ENCODE data around the gene POLR3B.
A peak's percentile ranks its signal among the peaks of the same experiment; 100 is the strongest.

POLR3B gene

DNA sequence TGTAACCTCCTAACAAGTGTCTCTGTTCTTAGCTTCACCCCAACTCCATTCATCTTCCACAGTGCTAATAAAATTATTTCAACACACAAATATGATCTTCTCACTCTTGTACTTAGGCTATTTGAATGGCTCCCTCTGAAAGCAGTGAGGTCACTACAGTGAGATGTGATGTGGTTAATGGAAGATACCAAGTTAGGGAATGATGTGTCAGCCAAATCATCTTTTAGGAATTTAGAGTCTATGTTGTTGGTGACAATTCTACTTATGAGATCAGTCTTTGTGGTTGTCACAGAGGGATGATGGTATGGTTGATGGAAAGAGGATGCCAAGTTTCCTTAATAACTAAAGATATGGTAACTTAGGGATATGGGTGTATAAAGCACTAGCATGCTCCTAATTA lies 57.6 kb downstream of the POLR3B start:
- DNase-seq (ENCODE audit: low spot score) = no peak

DNA sequence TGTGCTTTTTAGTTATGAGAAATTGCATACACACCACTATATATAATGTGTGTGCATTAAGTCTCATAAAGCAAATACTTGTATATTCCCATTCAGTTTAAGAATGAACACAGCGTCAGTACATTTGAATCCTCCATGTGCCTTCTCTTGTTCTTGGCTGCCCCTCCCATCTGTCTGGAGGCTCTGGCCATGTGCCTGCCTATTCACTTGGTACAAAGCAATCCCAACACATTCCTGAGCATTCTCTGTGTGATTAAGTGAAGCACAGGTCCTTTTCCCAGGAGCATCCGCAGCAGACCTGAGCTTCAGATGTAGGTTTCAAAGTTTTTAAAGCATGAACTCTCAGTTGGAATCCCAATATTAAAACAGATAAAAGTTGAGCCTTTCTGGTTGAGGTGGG lies 58.7 kb downstream of the POLR3B start:
- DNase-seq (ENCODE audit: low spot score) = no peak

DNA sequence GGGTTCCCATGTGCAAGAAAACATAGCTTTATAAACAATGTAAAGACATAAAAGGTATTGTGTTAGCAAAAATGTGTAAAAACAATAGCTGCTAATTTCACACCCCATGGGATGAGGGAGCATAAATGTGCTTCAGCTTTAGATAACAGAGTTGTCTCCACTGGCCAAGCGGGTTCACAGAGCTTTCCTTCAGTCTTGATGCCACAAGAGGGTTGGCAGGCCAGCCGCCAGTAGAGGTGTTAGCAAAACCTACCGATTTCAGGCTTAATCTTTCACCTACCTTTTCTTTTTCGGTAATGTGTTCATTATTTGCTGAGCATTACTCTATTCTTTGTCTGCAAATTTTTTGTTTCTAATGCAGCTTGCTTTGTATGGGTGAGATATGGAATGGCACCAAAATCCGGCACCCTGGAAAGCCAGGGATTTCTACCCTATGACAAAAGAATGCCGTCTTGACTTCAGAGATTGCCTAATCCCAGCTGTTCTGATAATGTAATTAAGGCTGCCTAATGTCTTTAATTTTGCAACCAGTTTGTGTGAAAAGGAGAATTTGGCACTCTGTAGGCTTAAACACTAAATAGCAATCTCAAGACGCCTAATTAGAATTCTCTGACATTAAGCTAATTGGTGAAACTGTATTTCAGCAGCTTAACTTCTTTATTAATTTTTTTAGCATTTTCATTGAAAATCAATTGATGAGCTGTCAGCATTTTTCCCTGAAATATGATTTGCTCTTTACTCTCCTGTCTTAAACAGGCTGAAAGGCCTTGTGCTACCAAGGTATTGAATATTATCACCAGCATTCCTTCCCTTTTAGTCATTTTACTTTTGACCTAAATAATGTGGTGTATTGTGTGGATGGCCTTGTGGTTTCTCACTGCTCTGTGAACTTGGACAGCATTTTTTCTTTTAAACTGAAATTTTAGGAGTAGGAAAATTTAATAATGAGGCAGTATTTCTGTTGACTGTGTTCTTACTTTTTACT lies 60.7 kb downstream of the POLR3B start:
- DNase-seq (ENCODE audit: low spot score) = peak; percentile 72

DNA sequence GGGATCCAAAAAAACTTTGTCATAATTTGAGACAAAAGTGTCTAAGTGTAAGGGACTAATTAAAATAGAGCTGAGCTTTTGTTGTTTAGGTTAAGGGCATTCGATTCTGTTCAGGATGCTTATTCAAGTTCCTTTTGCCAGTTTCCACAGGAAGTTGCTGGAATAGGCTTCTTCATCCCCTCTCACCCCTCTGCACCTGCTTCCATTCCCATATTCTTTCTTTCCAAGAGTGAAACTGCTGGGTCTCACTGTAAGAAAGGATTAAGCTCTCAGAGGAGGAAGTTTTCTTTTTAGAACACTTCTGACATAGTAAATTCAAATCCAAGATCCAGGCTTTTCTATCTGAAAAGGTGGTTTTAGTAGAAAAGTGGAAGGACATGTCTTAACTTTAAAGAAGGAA lies 61.4 kb downstream of the POLR3B start:
- DNase-seq (ENCODE audit: low spot score) = no peak

DNA sequence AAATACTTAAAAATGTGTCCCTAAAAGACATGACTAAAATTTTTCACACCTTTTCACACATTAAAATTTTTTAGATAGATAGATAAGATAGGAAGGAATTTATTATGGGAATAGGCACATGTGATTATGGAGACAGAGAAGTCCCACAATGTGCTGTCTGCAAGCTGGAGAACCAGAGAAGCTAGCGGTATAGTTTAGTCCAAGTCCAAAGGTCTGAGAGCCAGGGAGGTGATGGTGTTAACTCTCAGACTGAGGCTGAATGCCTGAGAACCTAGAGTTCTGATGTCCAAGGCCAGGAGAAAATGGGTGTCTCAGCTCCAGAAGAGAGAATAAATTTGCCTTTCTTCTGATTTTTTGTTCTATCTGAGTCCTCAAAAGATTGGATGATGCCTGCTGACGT lies 65.7 kb downstream of the POLR3B start:
- no peak for DNase-seq (ENCODE audit: low spot score)

DNA sequence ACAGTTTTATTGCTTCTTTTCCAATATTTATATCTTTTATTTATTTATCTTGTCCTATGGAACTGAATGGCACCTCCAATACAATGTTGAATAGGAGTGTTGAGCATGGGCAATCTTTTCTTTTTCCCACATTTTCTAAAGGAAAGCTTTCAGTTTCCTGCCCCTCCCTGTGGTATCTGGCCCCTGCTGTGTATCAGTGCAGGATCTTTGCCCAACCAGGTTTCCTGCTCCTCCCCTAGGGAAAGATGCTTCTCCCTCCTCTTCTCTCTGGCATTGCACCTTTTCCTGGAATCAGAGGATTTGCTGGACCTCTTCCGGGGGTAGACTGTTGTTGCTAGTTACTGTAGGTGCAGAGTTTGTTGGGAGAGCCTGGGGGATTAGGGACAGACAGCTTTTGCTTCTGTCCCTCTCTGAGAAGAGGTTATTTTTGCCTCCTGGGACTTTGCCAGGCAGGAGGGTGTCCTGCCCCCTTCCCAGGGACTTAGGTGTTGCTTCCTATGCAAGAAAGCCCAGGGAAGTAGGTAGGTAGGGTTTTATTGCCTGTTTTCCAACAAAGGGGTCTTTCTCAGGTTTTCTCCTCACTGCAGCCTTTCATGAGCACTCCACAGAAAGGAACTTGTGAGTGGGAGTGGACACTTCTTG lies 67.6 kb downstream of the POLR3B start:
- DNase-seq (ENCODE audit: low spot score) = no peak

DNA sequence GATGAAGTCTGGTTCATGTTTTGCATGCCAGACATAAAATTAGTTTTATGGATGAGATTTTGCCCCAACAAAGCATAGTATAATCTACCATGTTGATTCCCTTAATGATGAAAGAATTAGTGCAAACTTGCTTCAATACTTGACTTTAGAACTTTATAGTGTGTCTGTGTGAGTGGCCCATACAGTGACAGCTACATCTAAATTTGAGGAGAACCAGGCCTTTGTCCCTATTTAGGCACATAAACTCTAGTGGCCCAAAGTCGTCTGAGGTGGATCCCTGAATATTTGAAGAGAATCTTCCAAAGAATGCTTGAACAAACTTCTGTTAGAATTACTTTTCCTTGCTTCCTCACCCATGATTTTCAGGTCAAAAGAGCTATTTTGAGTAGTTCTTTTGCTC lies 70.4 kb downstream of the POLR3B start:
- DNase-seq (ENCODE audit: low spot score) = no peak

DNA sequence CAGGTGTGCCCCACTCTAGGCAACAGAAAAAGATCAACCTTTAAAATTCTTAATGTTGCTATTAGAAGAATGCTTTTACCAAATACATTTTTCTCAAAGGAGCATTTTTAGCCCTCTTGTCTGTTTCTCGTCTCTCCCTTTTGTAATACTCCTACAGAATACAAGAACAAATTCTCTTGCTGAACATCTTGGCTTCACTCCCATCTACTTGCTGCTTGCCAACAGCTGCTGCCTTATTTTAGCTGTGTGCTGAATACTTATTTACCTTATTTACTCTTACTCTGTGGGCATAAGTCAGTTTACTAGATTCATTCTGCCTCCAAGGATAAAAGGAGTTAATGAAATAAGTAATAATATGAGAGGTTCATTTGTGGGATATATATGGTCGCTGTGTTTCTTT lies 70.8 kb downstream of the POLR3B start:
- no peak for DNase-seq (ENCODE audit: low spot score)

DNA sequence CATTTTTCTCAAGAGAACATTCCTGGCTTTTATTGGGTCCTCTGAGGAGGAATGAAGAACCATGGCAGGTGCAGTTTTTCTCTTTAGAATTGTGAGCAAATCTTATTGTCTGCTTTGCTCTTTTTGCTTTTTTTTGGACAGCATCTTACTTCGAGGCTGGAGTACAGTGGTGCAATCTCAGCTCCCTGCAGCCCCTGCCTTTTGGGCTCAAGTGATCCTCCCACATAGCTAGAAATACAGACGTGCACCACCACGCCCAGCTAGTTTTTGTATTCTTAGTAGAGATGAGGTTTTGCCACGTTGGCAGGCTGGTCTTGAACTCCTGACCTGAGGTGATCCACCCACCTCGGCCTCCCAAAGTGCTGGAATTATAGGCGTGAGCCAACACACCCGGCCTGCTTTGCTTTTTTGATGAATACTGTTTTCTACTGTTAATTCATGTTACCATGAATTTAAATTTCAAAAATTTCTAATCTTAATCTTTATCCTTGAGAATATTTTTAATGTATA lies 71.5 kb downstream of the POLR3B start:
- no peak for DNase-seq (ENCODE audit: low spot score)

DNA sequence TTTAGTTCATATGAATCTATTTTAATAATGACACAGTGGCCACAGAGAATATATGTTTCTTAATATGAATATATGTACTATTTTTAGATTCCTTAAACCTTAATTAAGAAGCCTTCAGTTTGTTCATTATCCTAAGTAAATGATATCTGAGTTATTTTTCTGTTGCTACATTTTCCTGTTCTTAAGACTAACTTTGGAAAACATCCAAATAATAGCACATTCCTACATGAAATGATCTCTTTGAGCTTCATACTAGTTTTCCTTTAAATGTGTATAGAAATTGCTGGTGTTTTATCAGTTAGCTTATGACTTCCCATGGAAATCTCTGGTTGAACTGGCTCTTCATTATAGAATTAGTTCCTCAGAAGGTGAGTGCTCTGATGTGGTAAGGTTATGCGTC lies 72.1 kb downstream of the POLR3B start:
- no peak for DNase-seq (ENCODE audit: low spot score)

DNA sequence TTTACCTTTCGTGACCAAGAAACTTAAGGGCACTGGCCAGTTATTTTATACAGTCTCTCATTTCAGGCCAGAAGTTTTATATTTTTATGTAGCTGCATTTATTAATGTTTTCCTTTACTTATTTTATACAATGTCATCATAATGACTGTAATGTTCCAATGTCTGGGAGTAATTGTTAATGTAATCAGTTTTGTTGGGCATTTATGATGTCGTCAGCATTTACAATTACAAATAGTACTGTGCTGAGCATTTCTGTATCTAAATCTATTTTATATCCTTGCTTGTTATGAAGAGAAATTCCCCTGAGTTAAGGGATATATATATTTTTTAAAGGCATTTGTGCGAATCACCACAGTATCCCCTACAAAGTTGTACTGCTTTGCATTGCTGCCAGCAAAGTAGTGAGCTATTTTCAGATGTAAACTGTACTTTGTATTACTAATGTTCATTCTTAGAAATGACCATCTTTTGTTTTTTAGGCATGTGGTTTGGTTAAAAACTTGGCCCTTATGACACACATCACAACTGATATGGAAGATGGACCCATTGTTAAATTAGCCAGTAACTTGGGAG lies 74.4 kb downstream of the POLR3B start:
- no peak for DNase-seq (ENCODE audit: low spot score)

DNA sequence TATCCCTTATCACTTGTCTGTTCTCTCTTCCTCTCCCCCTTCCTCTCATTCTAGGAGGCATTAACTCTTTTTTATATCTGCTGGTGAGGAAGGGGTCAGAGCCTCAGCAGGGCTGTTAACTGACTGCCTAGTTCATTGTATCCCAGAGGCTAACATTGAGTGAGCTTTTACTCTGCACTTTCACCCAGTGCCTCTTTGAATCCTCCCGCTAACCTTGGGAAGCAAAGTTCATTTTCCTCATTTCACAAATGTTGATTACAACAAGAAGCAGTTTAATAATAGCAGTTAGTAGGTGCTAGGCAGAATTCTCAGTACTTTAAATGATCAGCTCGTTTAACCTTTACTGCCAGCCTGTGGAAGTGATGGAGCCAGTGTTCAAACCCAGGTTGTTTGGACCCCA lies 75.5 kb downstream of the POLR3B start:
- no peak for DNase-seq (ENCODE audit: low spot score)

DNA sequence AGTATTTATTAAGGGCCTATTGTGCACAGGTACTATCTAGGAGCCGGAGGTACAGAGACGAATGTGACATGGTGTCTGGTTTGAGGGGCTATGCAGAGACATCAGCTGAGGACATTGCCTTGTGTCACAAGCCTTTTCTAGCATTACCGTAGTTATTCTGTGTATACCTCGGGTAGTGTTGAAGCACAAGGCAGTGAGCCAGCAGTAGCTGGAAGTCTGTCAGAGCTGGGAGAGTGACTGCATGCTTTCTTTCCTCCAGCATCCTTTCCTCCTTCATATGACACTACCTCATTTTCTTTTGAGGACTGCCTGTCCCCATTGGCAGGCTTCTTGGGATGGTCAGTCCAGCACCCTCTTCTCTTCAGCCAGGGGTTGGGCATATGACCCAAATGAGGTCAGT lies 77.0 kb downstream of the POLR3B start:
- DNase-seq (ENCODE audit: low spot score) = no peak

DNA sequence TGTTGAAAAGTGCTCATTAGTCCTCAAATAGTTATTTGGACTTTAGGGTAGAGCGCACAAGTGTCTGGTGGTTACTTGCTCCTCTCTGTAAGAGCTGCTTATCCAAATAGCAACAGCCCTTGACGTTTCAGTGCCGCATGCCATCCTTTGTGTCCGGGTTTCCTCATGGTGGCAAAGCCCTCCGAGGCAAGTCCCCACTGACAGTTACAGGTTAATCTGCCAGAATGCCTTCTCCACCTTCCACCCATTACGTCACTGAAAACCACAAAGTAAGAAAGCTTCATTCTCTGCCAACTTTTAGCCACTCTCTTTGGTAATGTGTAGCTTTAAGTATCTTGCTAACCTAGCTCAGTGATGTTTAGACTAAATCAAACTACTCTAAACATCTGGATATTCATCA lies 78.6 kb downstream of the POLR3B start:
- DNase-seq (ENCODE audit: low spot score) = no peak

DNA sequence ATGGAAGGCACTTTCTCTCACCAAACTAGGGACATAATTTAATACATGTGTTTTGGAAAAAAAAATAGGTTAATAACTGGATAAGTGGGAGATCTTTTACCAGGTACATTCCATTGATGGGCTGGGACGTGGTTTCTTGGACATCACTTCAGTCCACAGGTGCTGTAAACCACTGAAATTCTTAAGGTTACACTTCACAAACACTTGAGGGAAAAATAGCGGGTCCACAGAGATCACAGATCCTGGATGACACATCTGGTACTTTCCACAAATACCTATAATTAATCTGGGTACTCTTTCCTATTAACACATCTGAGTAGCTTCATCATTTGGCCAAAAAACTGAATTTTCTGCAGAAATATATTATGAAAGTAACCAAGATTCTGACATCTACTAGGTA lies 85.0 kb downstream of the POLR3B start:
- no peak for DNase-seq (ENCODE audit: low spot score)

DNA sequence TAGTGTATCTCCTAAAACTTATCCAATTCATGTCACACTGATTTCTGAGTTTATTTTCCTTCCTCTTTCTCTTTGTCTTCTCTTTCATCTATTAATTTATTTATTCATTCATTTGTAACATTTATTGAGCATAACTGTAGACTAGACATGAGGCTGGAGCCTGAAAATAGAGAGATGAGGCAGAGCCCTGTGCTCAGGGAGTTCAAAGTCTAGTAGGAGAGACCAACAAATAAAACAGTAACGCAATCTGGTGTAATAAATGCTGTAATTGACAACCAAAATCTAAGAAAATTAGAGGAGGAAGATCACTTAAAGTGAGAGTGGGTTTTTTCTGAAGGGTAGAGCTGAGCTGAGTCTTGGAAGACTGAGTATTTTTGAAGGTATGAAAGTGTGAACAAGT lies 87.5 kb downstream of the POLR3B start:
- no peak for DNase-seq (ENCODE audit: low spot score)

DNA sequence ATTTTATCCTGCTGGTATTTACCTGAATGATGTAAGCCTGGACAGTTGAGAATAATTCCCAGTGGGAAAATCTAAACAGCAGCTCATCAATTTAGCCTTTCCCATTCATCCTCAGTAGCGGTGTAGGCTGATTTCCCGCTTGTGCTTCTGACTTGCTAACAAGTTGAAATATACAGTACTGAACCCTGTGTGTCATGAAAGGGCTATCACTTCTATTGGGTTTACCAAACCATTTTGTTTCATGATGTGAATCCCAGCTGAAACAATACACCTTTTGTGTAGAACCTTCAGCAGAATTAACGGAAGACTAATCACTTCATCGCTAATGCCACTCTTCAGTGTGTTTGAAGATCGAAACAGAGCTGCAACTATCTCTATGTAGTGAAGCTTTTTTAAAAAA lies 88.4 kb downstream of the POLR3B start:
- DNase-seq (ENCODE audit: low spot score) = peak; percentile 63

DNA sequence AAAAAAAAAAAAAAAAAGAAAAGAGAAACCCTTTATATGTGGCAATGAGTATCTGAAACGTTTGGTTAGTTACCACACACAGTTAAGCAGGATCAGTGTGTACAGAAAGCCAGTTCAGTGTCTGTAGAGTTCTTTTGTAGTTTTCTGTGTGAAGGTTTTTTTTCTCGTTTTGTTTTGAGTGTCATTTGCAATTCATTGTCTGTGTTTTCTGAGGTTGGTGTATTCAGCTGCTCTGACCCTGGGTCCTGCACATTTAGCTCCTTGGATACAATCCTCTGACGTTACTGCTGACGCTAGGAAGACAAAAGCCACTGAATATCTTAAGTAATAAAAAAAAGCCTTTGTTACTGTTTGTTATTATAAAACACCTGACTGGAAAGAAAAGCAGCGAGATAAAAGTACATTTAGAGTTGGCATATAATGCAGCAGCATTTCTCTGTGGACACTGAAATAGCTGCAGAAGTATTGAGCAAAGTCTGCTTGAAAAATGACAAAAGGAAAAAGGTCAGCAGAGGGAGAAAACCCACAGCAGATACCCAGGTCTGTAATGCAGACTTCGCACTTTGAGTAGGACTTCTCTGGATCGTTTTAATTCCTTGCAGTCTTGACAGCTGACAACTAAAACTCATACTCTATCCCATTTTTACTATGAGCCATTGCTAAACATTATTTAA lies 89.0 kb downstream of the POLR3B start:
- DNase-seq (ENCODE audit: low spot score) = peak; percentile 6

DNA sequence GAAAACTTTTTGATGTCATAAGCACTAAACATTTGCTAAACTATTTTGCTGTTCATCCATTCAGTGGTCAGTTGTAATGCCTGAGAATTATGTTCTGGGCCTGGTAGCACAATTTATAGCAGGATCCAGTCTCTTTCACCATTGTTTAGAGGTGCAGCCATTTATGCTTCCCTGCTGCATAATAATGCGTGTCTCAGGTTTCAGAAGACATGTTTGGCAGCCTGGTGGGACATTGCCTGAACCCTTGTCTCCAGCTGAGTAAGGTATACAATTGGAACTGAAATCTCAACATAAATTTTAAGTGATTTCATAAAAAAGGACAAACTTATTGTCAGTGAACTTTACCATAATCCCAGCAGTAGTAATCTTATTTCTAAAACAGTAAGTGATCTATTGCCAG lies 94.8 kb downstream of the POLR3B start:
- no peak for DNase-seq (ENCODE audit: low spot score)

DNA sequence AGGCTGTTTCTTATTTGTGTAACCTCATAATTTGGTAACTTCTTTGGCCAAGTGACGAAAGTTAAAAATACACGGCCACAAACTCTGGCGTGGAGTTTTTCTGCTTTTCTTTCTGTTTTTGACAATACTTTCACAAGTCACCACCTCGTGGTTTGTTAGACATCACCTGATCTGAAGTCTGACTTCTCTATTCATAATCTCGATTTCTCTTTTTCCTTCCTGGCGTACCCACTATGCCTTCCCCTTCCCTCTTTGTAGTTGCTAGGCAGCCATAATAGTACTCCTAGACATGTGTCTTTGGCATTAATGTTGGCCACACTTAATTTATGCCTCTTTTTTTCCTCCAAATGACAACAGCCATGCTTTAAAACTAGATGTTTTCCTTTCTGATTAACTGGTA lies 97.6 kb downstream of the POLR3B start:
- DNase-seq (ENCODE audit: low spot score) = no peak

DNA sequence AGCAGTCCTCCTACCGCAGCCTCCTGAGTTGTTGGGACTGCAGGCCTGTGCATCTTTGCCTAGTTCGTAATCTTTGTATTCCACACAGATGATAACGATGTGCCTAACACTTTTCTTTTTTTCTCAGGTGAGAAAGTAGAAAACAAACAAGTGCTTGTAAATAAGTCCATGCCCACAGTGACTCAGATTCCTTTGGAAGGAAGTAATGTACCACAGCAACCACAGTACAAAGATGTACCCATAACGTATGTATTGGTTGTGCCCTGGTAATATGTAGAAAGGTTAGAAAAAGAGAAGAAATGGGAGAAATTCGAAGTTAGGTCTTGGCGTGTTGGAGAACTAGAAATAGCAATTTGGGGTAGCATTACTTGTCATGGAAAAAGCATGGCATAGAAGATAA lies 101.6 kb downstream of the POLR3B start:
- no peak for DNase-seq (ENCODE audit: low spot score)

DNA sequence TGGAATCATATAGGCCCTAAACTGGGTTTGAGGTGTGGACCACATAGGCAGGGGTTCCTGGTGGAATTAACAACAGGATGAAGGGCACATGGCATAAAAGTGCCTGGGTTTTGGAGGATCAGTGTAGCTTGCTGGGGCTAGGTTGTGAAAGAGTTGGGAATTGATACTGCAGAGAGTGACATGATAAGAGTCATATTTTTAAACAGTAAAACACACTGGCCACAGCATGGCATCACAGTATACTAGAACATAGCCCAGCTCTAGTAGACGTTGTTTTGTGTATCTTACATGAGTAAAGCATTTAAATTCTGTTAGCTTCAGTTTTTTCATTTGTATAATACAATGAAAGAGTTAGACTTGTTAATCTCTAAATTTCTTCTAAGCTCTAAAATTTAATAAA lies 102.0 kb downstream of the POLR3B start:
- no peak for DNase-seq (ENCODE audit: low spot score)

DNA sequence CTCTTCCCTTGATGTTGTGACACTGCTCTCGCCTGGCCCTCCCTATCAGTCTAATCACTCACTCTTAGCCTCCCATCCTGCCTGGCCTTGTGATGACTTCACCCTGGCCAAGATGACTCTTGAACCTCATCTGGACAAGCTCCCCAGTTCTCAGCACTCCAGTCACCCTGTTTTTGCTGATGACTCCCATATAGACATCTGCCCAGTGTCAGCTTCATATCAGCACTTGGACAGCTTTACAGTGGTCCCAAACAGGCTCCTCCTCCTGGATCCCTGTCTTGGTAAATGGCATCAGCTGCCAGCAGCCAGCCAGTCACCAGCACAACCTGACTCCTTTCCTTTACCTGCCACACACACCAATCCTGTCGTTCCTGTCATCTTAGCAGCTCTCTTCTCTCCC lies 104.2 kb downstream of the POLR3B start:
- DNase-seq (ENCODE audit: low spot score) = no peak
